Peyer's patch (tissue), 4 donors: ENCODE results near the gene BEND7. TPM values are rescaled to one million over a fixed set of nuclear protein-coding genes. Genes with fewer than 3 reads are reported as not detected.

ENCODE experiments used
- DNase-seq, 3 donors: peaks; one replicate each; pipeline ENCODE4 v3.0.0-alpha.2; 2017 to 2019
- H3K27ac ChIP-seq, 4 donors: fragments of 200-600 bp; sonication (generic); one replicate each; pipeline ENCODE4 v1.5.1; 2016 to 2019
- H3K27me3 ChIP-seq, 2 donors: fragments of 200-600 bp; sonication (generic); one replicate each; pipeline ENCODE4 v1.5.1; 2019
- H3K36me3 ChIP-seq, 3 donors: fragments of 200-600 bp; sonication (generic); one replicate each; pipeline ENCODE4 v1.5.1; 2016 to 2019
- H3K4me1 ChIP-seq, 4 donors: fragments of 200-600 bp; sonication (generic); one replicate each; pipeline ENCODE4 v1.5.1; 2016 to 2019
- H3K4me3 ChIP-seq, 4 donors: fragments of 200-600 bp; sonication (generic); 1 replicate in 3 of 4; 2 replicates in 1 of 4; pipeline ENCODE4 v1.5.1; 2016 to 2019; ENCODE audit warnings: mild to moderate bottlenecking in 1 of 4
- H3K9me3 ChIP-seq, 4 donors: fragments of 200-600 bp; sonication (generic); one replicate each; pipeline ENCODE4 v1.5.1; 2016 to 2019; ENCODE audit warnings: mild to moderate bottlenecking in 1 of 4
- POLR2A ChIP-seq, 2 donors: fragments of 450-650 bp; IDR thresholded peaks; one replicate each; pipeline ENCODE4 v1.5.1; 2017; ENCODE audit warnings: antibody characterized with exemption in 2 of 2, mild to moderate bottlenecking in 2 of 2, moderate library complexity in 2 of 2
- total RNA-seq, 4 donors: library from RNA; depleted of rRNA; stranded (reverse); fragments of >200 nt; gene quantifications; one replicate each; pipeline ENCODE4 v1.1.0, GENCODE V29; 2016
- TF ChIP-seq, protein P1 (sequence below), 6 experiments: fragments of 450-650 bp in 4 of 6; fragments of 200-600 bp in 2 of 6; sonication (generic) in 1 of 6; IDR thresholded peaks; one replicate each; pipeline ENCODE4 v1.5.1; 2017 to 2019; ENCODE audit warnings: antibody characterized with exemption in 6 of 6, mild to moderate bottlenecking in 3 of 6, moderate library complexity in 1 of 6

Gene BEND7
- total RNA-seq, 4 donors from 2014 or later, result 23.1 to 136 (median 97.8) TPM

DNA sequence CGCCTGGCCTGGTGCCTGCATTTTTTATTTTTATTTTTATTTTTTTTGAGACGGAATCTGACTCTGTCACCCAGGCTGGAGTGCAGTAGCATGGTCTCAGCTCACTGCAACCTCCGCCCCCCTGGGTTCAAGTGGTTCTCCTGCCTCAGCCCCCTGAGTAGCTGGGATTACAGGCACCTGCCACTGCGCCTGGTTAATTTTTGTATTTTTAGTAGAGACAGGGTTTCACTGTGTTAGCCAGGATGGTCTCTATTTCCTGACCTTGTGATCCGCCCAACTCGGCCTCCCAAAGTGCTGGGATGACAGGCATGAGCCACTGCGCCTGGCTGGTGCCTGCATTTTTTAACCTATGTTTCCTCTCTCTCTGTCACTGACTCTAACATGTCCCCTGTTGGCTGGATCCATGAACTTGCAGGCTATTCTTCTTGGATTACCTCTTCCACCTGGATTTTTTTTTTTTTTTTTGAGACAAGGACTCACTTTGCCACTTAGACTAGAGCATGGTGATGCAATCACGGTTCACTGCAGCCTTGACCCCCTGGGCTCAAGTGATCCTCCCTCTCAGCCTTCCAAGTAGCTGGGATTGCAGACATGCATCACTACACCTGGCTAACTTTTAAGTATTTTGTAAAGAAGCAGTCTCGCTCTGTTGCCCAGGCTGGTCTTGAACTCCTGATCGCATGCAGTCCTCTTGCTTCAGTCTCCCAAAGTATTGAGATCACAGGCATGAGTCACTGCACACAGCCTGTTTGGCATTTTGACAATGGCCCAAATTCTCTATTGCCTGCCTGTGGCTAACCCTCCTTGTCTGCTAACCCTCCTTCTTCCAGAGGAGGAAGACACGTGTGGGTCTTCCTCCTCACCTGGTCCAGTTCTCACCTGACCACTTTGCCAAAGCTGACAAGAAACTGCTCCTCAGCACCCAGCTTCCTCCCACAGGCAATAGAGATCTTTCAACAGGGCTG, 34.9 kb upstream of the BEND7 start:
- DNase-seq, result no peak
- Histone ChIP-seq H3K4me3 (no peak overlapping the region), H3K27ac (no peak overlapping the region), H3K4me1 (no peaks in the 10 kb centered on the region), H3K9me3 (no peaks in the 10 kb centered on the region), H3K27me3 (no peaks in the 10 kb centered on the region), H3K36me3 (no peaks in the 10 kb centered on the region)
- TF ChIP-seq, protein P1, sequence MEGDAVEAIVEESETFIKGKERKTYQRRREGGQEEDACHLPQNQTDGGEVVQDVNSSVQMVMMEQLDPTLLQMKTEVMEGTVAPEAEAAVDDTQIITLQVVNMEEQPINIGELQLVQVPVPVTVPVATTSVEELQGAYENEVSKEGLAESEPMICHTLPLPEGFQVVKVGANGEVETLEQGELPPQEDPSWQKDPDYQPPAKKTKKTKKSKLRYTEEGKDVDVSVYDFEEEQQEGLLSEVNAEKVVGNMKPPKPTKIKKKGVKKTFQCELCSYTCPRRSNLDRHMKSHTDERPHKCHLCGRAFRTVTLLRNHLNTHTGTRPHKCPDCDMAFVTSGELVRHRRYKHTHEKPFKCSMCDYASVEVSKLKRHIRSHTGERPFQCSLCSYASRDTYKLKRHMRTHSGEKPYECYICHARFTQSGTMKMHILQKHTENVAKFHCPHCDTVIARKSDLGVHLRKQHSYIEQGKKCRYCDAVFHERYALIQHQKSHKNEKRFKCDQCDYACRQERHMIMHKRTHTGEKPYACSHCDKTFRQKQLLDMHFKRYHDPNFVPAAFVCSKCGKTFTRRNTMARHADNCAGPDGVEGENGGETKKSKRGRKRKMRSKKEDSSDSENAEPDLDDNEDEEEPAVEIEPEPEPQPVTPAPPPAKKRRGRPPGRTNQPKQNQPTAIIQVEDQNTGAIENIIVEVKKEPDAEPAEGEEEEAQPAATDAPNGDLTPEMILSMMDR (IDR thresholded peaks at IDR 0.05), result no peak

DNA sequence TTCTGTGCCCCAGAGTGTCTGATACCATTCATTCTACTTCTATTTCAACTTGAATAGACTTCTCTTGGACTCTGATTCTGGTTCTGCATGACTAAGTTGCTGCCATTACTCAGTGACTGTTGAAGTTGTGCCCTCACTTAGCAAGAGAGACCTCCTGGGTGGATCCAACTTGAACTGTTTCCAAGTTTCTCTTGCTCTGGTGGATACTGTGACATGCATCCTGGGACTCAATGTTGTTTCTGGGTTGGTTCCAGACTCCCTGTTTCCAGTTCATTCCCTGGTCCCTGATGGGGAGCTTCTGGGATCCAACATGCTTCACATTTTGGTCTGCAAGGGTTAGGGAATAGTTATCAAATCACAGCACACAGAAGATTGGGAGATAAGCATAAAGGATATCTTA, 31.8 kb upstream of the BEND7 start:
- no peak overlapping the region for H3K4me3 ChIP-seq

DNA sequence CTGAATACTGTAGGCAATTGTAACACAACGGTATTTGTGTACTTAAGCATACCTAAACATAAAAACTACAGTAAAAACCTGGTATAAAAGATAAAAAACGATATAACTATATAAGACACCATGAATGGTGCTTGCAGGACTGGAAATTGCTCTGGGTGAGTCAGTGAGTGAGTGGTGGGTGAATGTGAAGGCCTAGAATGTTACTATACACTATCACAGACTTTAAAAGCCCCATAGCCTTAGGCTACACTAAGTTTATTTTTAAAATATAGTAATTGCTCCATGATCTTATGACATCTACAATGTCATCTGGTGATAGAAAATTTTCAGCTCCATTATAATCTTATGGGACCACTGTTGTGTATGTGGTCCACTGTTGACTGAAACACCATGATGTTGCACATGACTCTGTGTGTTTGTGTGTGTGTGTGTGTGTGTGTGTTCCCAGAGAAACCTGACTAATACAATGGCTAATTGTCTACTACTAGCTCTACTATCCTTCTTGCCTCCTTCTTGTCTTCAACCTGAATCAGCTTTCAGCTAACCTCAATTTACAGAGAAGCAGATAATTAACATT, 30.4 kb upstream of the BEND7 start:
- Histone ChIP-seq H3K36me3 (no peaks in the 10 kb centered on the region), H3K9me3 (no peaks in the 10 kb centered on the region), H3K27ac (no peak overlapping the region), H3K4me3 (no peak overlapping the region), H3K27me3 (no peaks in the 10 kb centered on the region), H3K4me1 (no peaks in the 10 kb centered on the region)
- DNase-seq, result no peak
- TF ChIP-seq, protein P1 (IDR thresholded peaks at IDR 0.05), result no peak
- no peak for TF ChIP-seq POLR2A (IDR thresholded peaks at IDR 0.05)

More for the DNA sequence above, 31.8 kb upstream of the BEND7 start:
- Histone ChIP-seq H3K36me3 (no peaks in the 10 kb centered on the region), H3K27ac (no peak overlapping the region), H3K4me1 (no peaks in the 10 kb centered on the region), H3K9me3 (no peaks in the 10 kb centered on the region), H3K27me3 (no peaks in the 10 kb centered on the region)
- DNase-seq, result no peak
- no peak for TF ChIP-seq POLR2A (IDR thresholded peaks at IDR 0.05)
- TF ChIP-seq, protein P1 (IDR thresholded peaks at IDR 0.05), result no peak

DNA sequence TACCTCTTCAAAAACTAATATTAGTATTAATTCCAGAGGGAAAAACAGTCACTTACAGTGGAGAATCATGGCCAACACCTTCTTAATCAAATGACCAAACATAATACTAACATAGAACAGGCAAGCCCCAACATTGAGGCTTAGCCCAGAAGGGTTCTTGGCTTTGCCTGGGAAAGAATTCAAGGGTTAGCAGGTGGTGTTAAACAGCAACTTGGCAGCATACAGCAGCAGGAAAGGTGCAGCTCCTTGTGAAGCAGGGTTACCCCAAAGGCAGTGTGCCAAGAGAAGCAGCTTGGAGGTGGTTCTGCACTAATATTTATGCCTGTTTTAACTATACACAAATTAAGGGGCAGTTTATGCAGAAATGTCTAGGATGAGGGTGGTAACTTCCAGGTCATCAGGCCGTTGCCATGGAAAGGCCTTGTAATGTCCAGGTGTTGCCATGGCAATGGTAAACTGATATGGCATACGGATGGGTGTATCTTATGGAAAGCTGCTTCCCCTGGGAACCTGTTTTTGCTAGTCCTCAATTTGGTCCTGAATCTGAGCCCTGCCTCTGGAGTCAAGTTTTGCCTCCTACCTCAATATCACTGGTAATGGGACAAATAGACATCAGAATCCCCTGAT, 27.2 kb upstream of the BEND7 start:
- Histone ChIP-seq H3K36me3 (no peaks in the 10 kb centered on the region), H3K27me3 (no peaks in the 10 kb centered on the region), H3K9me3 (peaks cover 0 to under 1% (median 0%) of the 10 kb centered on the region in 4 donors), H3K4me1 (no peaks in the 10 kb centered on the region), H3K27ac (no peak overlapping the region), H3K4me3 (no peak overlapping the region)
- TF ChIP-seq, protein P1 (IDR thresholded peaks at IDR 0.05), result no peak
- TF ChIP-seq POLR2A (IDR thresholded peaks at IDR 0.05), result no peak
- no peak for DNase-seq

DNA sequence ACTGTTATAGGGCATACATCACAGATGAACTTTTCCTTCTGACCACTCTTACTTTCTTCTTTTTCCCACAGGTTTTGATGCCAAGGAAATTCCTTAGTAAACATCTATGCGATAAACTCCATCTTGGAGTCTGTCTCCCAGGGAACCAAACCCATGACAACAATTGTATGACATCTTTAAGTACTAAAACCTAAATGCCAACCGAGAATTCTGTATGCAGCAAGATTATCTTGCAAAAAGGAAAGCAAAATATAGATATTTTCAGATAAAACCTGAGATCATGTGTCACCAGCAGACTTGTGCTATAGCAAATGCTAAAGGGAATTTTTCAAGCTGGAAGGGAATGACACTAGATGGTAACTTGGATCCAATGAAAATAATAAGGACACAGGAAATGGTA, 22.0 kb upstream of the BEND7 start:
- Histone ChIP-seq H3K4me1 (no peaks in the 10 kb centered on the region), H3K4me3 (no peak overlapping the region)
- TF ChIP-seq, protein P1 (IDR thresholded peaks at IDR 0.05), result no peak

More for the DNA sequence above, 22.0 kb upstream of the BEND7 start:
- peaks cover 0 to 7% (median 0%) of the 10 kb centered on the region in 4 donors for H3K9me3 ChIP-seq
- H3K36me3 ChIP-seq, result no peaks in the 10 kb centered on the region
- H3K27me3 ChIP-seq, result no peaks in the 10 kb centered on the region
- no peak overlapping the region for H3K27ac ChIP-seq
- DNase-seq, result no peak
